GM18520 (cell line): ENCODE results near the gene CTSZ.
"Not testable (repeated sequence)": the region's sequence is repeated elsewhere in the genome, so short reads cannot be mapped to it uniquely, and the experiment has no call there.

ENCODE experiments used
- ATAC-seq: cut with Tn5 transposase; IDR thresholded peaks from one replicate; pipeline ENCODE4 v1.9.1; 2021; ENCODE audit not compliant: unreplicated experiment

CTSZ gene

GRCh38 chr20:59006864-59007664 is at the start of gene CTSZ:
CTSZ (minus strand) TSS chr20:59007254; CDS start chr20:59007128, 126 bp downstream.
- no peak for ATAC-seq

- ATAC-seq = no peak
Observed at GRCh38 chr20:59055302-59055701, 48.2 kb upstream of the CTSZ start.

GRCh38 chr20:59051666-59052185 is 44.7 kb upstream of the CTSZ start:
- ATAC-seq = no peak

GRCh38 chr20:59050437-59050836 is 43.4 kb upstream of the CTSZ start:
- ATAC-seq = no peak

GRCh38 chr20:59048681-59049030 is 41.6 kb upstream of the CTSZ start:
- ATAC-seq = no peak

GRCh38 chr20:59047938-59048680 is 41.1 kb upstream of the CTSZ start:
- ATAC-seq = no peak

GRCh38 chr20:59046862-59047261 is 39.8 kb upstream of the CTSZ start:
- ATAC-seq = no peak

- ATAC-seq = no peak
Observed at GRCh38 chr20:59044796-59045195, 37.7 kb upstream of the CTSZ start.

- ATAC-seq = no peak
Observed at GRCh38 chr20:59044295-59044694, 37.2 kb upstream of the CTSZ start.

GRCh38 chr20:59043698-59044097 is 36.6 kb upstream of the CTSZ start:
- ATAC-seq = no peak

GRCh38 chr20:59042796-59043631 is 36.0 kb upstream of the CTSZ start:
- ATAC-seq = peak; percentile 88

GRCh38 chr20:59042151-59042795 is 35.2 kb upstream of the CTSZ start, which contains the start of gene PRELID3B:
PRELID3B (minus strand) TSS chr20:59042786; CDS start chr20:59042730, 56 bp downstream.
- peak; percentile 13 for ATAC-seq

- ATAC-seq = not testable (repeated sequence)
Observed at GRCh38 chr20:59041487-59041886, 34.4 kb upstream of the CTSZ start.

GRCh38 chr20:59040667-59041066 is 33.6 kb upstream of the CTSZ start:
- no peak for ATAC-seq

GRCh38 chr20:59039233-59039632 is 32.2 kb upstream of the CTSZ start:
- no peak for ATAC-seq

GRCh38 chr20:59037386-59037785 is 30.3 kb upstream of the CTSZ start:
- ATAC-seq = no peak

- no peak for ATAC-seq
Observed at GRCh38 chr20:59035381-59035780, 28.3 kb upstream of the CTSZ start.

GRCh38 chr20:59033616-59034165 is 26.6 kb upstream of the CTSZ start:
- no peak for ATAC-seq

- no peak for ATAC-seq
Observed at GRCh38 chr20:59033093-59033492, 26.0 kb upstream of the CTSZ start.

GRCh38 chr20:59032713-59033059 is 25.6 kb upstream of the CTSZ start:
- ATAC-seq = no peak
